Endodermal cell (in vitro differentiated cells): ENCODE results near the gene NKD1. TPM values are rescaled to one million over a fixed set of nuclear protein-coding genes. Genes with fewer than 3 reads are reported as not detected.

Experiments used
- DNase-seq: peaks from one replicate; pipeline ENCODE4 v3.0.0-alpha.2; 2017
- H3K27ac ChIP-seq: 2 replicates; pipeline ENCODE4 v1.5.1; 2013; ENCODE audit warnings: mild to moderate bottlenecking, low read depth, low read length, moderate library complexity
- H3K27me3 ChIP-seq: 2 replicates; pipeline ENCODE4 v1.6.1; 2013; ENCODE audit warnings: mild to moderate bottlenecking, low read length, moderate library complexity; ENCODE audit not compliant: insufficient read depth, control insufficient read depth, poor library complexity, severe bottlenecking
- H3K36me3 ChIP-seq: 2 replicates; pipeline ENCODE4 v1.7.0; 2013; ENCODE audit warnings: mild to moderate bottlenecking, low read length, moderate library complexity; ENCODE audit not compliant: control insufficient read depth, insufficient read depth
- H3K4me1 ChIP-seq: one replicate; pipeline ENCODE4 v1.7.0; 2013; ENCODE audit warnings: low read length; ENCODE audit not compliant: control insufficient read depth, insufficient read depth
- H3K4me3 ChIP-seq: 2 replicates; pipeline ENCODE4 v1.5.1; 2013; ENCODE audit warnings: mild to moderate bottlenecking, low read length, moderate library complexity
- H3K9ac ChIP-seq: 2 replicates; pipeline ENCODE4 v1.6.1; 2013; ENCODE audit warnings: mild to moderate bottlenecking, low read length, moderate library complexity; ENCODE audit not compliant: poor library complexity, severe bottlenecking; ENCODE audit errors: extremely low read depth
- H3K9me3 ChIP-seq: 2 replicates; pipeline ENCODE4 v1.6.1; 2013; ENCODE audit warnings: mild to moderate bottlenecking, low read length, moderate library complexity; ENCODE audit not compliant: control insufficient read depth
- H3K27ac Mint-ChIP-seq: 2 replicates; pipeline ENCODE4 v1.8.0; 2020; ENCODE audit warnings: mixed read lengths
- H3K27me3 Mint-ChIP-seq: 2 replicates; pipeline ENCODE4 v1.8.0; 2021; ENCODE audit warnings: mild to moderate bottlenecking, mixed read lengths; ENCODE audit not compliant: insufficient read depth
- H3K36me3 Mint-ChIP-seq: 2 replicates; pipeline ENCODE4 v1.8.0; 2020; ENCODE audit warnings: low read depth, mixed read lengths
- H3K4me1 Mint-ChIP-seq: 2 replicates; pipeline ENCODE4 v1.8.0; 2020; ENCODE audit warnings: mixed read lengths
- H3K4me3 Mint-ChIP-seq: 2 replicates; pipeline ENCODE4 v1.8.0; 2020; ENCODE audit warnings: mild to moderate bottlenecking, moderate library complexity, mixed read lengths
- H3K9me3 Mint-ChIP-seq: 2 replicates; pipeline ENCODE4 v1.8.0; 2020; ENCODE audit warnings: mild to moderate bottlenecking, mixed read lengths
- WGBS, 2 experiments: methylation state at CpG; one replicate each; pipeline versions ENCODE4 v1.1.5 to v1.1.7; 2013; ENCODE audit warnings: missing lambda C conversion rate in 2 of 2, mixed read lengths in 1 of 2; ENCODE audit not compliant: insufficient coverage in 1 of 2, insufficient read length in 1 of 2; 5-methylcytosine and 5-hydroxymethylcytosine counted together
- total RNA-seq, 2 donors: library from RNA; stranded (reverse); fragmentation: NEBNext Ultra II Directional in 1 of 2; extraction: Animal tissue kit (Norgen Biotek cat#: 25700) in 1 of 2; gene quantifications; 2 replicates in 1 of 2; 3 replicates in 1 of 2; pipeline ENCODE4 v1.2.1, GENCODE V29; 2021
- TF ChIP-seq, protein P1 (sequence below): fragments of 200-600 bp; sonication (generic); conservative IDR thresholded peaks from 2 replicates; pipeline ENCODE4 v1.5.0; 2021; ENCODE audit warnings: antibody characterized with exemption, mild to moderate bottlenecking

The NKD1 gene
- total RNA-seq, 2 donors from 2014 or later: 7.0 to 9.5 TPM

DNA sequence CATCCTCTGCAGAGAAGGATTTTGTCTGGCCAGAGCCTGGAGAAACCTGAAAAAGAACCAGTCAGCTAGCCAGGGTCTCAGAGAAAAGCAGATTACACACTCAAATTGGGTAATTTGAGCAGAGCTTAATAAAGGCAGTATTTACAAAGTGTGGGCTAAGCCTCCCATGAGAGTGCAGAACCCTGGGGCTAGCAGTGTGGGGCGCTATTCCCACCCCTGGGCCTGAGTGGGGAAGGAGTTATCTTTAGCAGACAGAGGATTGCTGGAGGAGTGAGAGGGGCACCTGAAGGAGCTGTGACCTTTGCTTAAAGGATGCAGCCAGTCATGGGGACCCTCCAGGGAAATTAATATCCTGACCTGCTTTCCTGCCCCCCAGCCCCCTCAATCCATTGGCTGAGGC is 86.8 kb downstream of the NKD1 start:
- no peaks in the 10 kb centered on the region for H3K9me3 ChIP-seq
- peaks cover 5% of the 10 kb centered on the region for H3K36me3 ChIP-seq
- no peaks in the 10 kb centered on the region for H3K4me1 ChIP-seq
- H3K4me3 ChIP-seq: no peak overlapping the region
- 76 to 100% methylated on average over 1 of the region's 1 CpG for WGBS, 2 experiments
- H3K36me3 Mint-ChIP-seq: no peaks in the 10 kb centered on the region
- H3K4me3 Mint-ChIP-seq: no peak overlapping the region
- TF ChIP-seq, protein P1, sequence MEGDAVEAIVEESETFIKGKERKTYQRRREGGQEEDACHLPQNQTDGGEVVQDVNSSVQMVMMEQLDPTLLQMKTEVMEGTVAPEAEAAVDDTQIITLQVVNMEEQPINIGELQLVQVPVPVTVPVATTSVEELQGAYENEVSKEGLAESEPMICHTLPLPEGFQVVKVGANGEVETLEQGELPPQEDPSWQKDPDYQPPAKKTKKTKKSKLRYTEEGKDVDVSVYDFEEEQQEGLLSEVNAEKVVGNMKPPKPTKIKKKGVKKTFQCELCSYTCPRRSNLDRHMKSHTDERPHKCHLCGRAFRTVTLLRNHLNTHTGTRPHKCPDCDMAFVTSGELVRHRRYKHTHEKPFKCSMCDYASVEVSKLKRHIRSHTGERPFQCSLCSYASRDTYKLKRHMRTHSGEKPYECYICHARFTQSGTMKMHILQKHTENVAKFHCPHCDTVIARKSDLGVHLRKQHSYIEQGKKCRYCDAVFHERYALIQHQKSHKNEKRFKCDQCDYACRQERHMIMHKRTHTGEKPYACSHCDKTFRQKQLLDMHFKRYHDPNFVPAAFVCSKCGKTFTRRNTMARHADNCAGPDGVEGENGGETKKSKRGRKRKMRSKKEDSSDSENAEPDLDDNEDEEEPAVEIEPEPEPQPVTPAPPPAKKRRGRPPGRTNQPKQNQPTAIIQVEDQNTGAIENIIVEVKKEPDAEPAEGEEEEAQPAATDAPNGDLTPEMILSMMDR: peak; percentile 31
- H3K9ac ChIP-seq: no peak overlapping the region
- H3K27me3 Mint-ChIP-seq: no peaks in the 10 kb centered on the region
- no peak for DNase-seq
- peaks cover 7% of the 10 kb centered on the region for H3K4me1 Mint-ChIP-seq
- H3K27ac Mint-ChIP-seq: no peak overlapping the region
- H3K9me3 Mint-ChIP-seq: no peaks in the 10 kb centered on the region
- H3K27ac ChIP-seq: no peak overlapping the region
- no peaks in the 10 kb centered on the region for H3K27me3 ChIP-seq

GRCh38 chr16:50635505-50636392 is 87.6 kb downstream of the NKD1 start:
- 91 to 98% methylated on average over 6 to 17 of the region's 17 CpGs for WGBS, 2 experiments
- H3K4me3 ChIP-seq: no peak overlapping the region
- no peak overlapping the region for H3K27ac Mint-ChIP-seq
- H3K36me3 Mint-ChIP-seq: no peaks in the 10 kb centered on the region
- TF ChIP-seq, protein P1: no peak
- H3K9me3 ChIP-seq: no peaks in the 10 kb centered on the region
- no peaks in the 10 kb centered on the region for H3K27me3 ChIP-seq
- no peaks in the 10 kb centered on the region for H3K27me3 Mint-ChIP-seq
- peak; percentile 72 for DNase-seq
- H3K36me3 ChIP-seq: peaks cover 5% of the 10 kb centered on the region
- peaks cover 7% of the 10 kb centered on the region for H3K4me1 Mint-ChIP-seq
- no peak overlapping the region for H3K4me3 Mint-ChIP-seq
- peak overlapping the region; percentile 29 for H3K27ac ChIP-seq
- H3K9ac ChIP-seq: no peak overlapping the region
- H3K9me3 Mint-ChIP-seq: no peaks in the 10 kb centered on the region
- no peaks in the 10 kb centered on the region for H3K4me1 ChIP-seq

DNA sequence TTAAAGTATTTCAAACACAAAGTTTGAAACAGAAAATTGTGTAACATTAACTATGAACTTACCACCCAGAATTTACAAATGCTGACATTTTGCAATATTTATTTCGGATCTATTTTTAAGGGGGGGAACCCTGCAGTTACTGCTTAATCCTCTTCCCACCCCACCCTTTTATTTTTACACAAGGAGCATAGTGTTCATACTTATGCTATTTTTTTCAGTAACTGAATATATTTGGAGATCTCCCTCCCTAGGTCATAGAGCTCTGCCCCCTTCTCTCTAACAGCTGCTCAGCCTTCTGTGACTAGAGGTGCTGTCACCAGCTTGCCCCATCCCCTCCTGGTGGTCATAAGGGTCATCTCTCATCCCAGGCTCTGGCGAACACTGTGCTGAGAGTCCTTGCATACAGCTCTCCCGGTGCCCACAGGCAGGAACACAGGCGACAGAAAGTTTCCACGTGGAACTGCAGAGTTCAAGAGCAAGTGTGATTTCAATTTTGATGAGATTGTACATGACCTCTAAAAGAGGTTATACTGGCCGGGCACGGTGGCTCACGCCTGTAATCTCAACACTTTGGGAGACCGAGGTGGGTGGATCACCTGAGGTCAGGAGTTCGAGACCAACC is 88.7 kb downstream of the NKD1 start:
- TF ChIP-seq, protein P1: peak; percentile 53
- no peak for DNase-seq
- Histone ChIP-seq H3K9me3 (no peaks in the 10 kb centered on the region), H3K4me1 (no peaks in the 10 kb centered on the region), H3K27me3 (no peaks in the 10 kb centered on the region), H3K27ac (no peak overlapping the region), H3K9ac (no peak overlapping the region), H3K36me3 (no peaks in the 10 kb centered on the region), H3K4me3 (no peak overlapping the region)
- 96 to 98% methylated on average over 7 to 10 of the region's 10 CpGs for WGBS, 2 experiments
- no peaks in the 10 kb centered on the region for H3K36me3 Mint-ChIP-seq
- H3K4me3 Mint-ChIP-seq: no peak overlapping the region
- H3K4me1 Mint-ChIP-seq: no peaks in the 10 kb centered on the region
- no peaks in the 10 kb centered on the region for H3K9me3 Mint-ChIP-seq
- H3K27ac Mint-ChIP-seq: no peak overlapping the region
- H3K27me3 Mint-ChIP-seq: no peaks in the 10 kb centered on the region
